ENCODE data around the gene HSPD1. TPM values are rescaled to one million over a fixed set of nuclear protein-coding genes. Genes with fewer than 3 reads are reported as not detected.

HSPD1 gene
- total and polyA plus RNA-seq, 2 of the 13 experiments (the other 11 are each of a cell fraction or from before 2014, with no cell fraction given), result 685 to 2,610 TPM

DNA sequence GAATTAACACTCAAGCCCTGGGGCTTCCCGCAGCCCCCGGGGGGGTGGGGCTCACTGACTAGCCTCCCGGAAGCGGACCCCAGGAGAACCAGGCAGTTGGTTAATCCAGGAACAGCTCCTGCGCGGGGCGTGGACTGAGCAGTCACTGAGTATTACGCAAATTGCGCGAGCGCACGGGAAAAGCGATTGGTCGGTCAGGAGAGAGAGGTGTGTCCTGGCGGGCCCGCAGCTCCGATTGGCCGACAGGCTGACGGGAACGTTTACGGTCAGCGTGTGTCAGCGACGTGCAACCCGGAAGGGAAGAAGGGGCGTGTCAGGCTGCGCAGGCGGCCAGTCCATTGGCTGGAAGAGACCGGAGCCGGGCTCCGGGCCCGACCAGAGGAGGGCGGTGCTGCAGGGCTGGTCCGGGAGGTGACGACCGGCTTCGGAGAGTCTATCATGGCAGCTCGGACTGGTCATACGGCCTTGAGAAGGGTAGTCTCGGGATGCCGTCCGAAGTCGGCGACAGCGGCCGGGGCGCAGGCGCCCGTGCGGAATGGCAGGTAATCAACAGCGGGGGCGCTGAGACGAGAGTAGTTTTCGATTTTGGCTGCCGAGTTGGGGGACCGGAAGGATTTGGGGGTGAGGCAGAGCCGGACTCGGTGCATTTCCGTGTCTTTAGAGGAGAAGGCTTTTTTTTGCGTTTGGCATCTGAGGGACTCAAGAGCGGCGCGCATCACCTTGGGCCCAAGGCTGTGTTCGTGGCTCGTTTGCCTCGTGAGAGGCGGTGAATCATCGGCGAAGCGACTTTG, 46.3 kb downstream of the HSPD1 start, which contains the start of gene COQ10B (continued):
- TF ChIP-seq FIP1L1 (IDR thresholded peaks at IDR 0.05; ENCODE audit: borderline replicate concordance, insufficient read depth, low read depth, low read length), result peak; percentile 87; the same call in 1 of the 2 replicates
- TF ChIP-seq, protein P1, sequence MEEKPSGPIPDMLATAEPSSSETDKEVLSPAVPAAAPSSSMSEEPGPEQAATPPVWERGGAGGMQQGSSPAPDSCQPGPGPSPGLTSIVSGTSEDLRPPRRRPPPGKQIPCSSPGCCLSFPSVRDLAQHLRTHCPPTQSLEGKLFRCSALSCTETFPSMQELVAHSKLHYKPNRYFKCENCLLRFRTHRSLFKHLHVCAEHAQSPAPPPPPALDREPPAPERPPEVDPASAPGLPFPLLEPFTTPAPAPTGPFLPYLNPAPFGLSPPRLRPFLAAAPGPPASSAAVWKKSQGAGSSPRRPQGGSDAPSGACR (CRISPR knock-in tag; IDR thresholded peaks at IDR 0.05), result 0 out of 2 replicates have a peak, but pooled peaks have one; percentile 40
- no peak for TF ChIP-seq ONECUT2 (CRISPR knock-in tag; IDR thresholded peaks at IDR 0.05)
- TF ChIP-seq ZNF292 (CRISPR knock-in tag; IDR thresholded peaks at IDR 0.05; ENCODE audit: borderline replicate concordance, low read depth), result peak; percentile 59; the same call in 1 of the 2 replicates
- 0 out of 2 replicates have a peak, but pooled peaks have one; percentile 2 for TF ChIP-seq ZNF7 (CRISPR knock-in tag; IDR thresholded peaks at IDR 0.05)
- TF ChIP-seq, protein P2, sequence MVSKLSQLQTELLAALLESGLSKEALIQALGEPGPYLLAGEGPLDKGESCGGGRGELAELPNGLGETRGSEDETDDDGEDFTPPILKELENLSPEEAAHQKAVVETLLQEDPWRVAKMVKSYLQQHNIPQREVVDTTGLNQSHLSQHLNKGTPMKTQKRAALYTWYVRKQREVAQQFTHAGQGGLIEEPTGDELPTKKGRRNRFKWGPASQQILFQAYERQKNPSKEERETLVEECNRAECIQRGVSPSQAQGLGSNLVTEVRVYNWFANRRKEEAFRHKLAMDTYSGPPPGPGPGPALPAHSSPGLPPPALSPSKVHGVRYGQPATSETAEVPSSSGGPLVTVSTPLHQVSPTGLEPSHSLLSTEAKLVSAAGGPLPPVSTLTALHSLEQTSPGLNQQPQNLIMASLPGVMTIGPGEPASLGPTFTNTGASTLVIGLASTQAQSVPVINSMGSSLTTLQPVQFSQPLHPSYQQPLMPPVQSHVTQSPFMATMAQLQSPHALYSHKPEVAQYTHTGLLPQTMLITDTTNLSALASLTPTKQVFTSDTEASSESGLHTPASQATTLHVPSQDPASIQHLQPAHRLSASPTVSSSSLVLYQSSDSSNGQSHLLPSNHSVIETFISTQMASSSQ (IDR thresholded peaks at IDR 0.05; ENCODE audit: low read depth), result peak; percentile 75; the same call in 1 of the 2 replicates
- TF ChIP-seq, protein P2 (CRISPR knock-in tag; IDR thresholded peaks at IDR 0.05; ENCODE audit: borderline replicate concordance), result peak; percentile 93
- TF ChIP-seq, protein P3, sequence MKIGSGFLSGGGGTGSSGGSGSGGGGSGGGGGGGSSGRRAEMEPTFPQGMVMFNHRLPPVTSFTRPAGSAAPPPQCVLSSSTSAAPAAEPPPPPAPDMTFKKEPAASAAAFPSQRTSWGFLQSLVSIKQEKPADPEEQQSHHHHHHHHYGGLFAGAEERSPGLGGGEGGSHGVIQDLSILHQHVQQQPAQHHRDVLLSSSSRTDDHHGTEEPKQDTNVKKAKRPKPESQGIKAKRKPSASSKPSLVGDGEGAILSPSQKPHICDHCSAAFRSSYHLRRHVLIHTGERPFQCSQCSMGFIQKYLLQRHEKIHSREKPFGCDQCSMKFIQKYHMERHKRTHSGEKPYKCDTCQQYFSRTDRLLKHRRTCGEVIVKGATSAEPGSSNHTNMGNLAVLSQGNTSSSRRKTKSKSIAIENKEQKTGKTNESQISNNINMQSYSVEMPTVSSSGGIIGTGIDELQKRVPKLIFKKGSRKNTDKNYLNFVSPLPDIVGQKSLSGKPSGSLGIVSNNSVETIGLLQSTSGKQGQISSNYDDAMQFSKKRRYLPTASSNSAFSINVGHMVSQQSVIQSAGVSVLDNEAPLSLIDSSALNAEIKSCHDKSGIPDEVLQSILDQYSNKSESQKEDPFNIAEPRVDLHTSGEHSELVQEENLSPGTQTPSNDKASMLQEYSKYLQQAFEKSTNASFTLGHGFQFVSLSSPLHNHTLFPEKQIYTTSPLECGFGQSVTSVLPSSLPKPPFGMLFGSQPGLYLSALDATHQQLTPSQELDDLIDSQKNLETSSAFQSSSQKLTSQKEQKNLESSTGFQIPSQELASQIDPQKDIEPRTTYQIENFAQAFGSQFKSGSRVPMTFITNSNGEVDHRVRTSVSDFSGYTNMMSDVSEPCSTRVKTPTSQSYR (CRISPR knock-in tag; IDR thresholded peaks at IDR 0.05; ENCODE audit: borderline replicate concordance), result peak; percentile 69; the same call in 1 of the 2 replicates
- TF ChIP-seq KMT2A (CRISPR knock-in tag; IDR thresholded peaks at IDR 0.05), result peak; percentile 80
- TF ChIP-seq ZNF124 (CRISPR knock-in tag; IDR thresholded peaks at IDR 0.05), result no peak
- peak; percentile 99 for TF ChIP-seq SP4 (CRISPR knock-in tag; IDR thresholded peaks at IDR 0.05)
- peak in 1 of 2 experiments; percentile 38; a peak in 1 of 4 replicates for TF ChIP-seq NR2F1 (CRISPR knock-in tag; IDR thresholded peaks at IDR 0.05)
- peak; percentile 82 for TF ChIP-seq NRL (CRISPR knock-in tag; IDR thresholded peaks at IDR 0.05; ENCODE audit: borderline replicate concordance)
- no peak; the same call in 1 of the 2 replicates for TF ChIP-seq HES4 (CRISPR knock-in tag; IDR thresholded peaks at IDR 0.05; ENCODE audit: borderline replicate concordance)
- TF ChIP-seq NFIC (IDR thresholded peaks at IDR 0.05; ENCODE audit: low read length), result peak; percentile 50
- no peak; the same call in 1 of the 2 replicates for TF ChIP-seq ZNF33B (CRISPR knock-in tag; IDR thresholded peaks at IDR 0.05)
- TF ChIP-seq, protein P4, sequence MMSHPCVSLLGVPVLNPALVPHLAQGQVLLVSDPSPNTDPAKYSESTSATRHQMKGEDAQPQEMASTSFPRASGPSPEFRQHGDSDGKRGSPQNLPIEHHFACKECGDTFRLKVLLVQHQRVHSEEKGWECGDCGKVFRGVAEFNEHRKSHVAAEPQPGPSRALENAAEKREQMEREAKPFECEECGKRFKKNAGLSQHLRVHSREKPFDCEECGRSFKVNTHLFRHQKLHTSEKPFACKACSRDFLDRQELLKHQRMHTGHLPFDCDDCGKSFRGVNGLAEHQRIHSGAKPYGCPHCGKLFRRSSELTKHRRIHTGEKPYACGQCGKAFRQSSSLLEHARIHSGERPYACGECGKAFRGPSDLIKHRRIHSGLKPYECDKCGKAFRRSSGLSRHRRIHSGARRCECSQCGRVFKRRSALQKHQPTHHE (CRISPR knock-in tag; IDR thresholded peaks at IDR 0.05; ENCODE audit: borderline replicate concordance), result peak; percentile 54; the same call in 1 of the 2 replicates
